Astrocyte of the spinal cord (primary cell): Measurements from ENCODE around the gene ZNF217.

Source experiments
- DNase-seq: peaks from one replicate; pipeline ENCODE4 v3.0.0; 2011; ENCODE audit warnings: low read depth, low spot score
- H3K4me3 ChIP-seq: 2 replicates; pipeline ENCODE4 v1.5.1; 2011; ENCODE audit warnings: low read depth, mild to moderate bottlenecking, low read length, moderate library complexity
- in situ Hi-C: cut with HindIII; loops from 2 replicates; pipeline ENCODE4 v1.10.0; 2017; ENCODE audit warnings: low sequenced_read_pairs
- TF ChIP-seq, protein P1 (sequence below): IDR thresholded peaks from 2 replicates; pipeline ENCODE4 v1.5.1; 2012; ENCODE audit warnings: low read depth, mild to moderate bottlenecking, low read length, inconsistent platforms

Gene ZNF217

DNA sequence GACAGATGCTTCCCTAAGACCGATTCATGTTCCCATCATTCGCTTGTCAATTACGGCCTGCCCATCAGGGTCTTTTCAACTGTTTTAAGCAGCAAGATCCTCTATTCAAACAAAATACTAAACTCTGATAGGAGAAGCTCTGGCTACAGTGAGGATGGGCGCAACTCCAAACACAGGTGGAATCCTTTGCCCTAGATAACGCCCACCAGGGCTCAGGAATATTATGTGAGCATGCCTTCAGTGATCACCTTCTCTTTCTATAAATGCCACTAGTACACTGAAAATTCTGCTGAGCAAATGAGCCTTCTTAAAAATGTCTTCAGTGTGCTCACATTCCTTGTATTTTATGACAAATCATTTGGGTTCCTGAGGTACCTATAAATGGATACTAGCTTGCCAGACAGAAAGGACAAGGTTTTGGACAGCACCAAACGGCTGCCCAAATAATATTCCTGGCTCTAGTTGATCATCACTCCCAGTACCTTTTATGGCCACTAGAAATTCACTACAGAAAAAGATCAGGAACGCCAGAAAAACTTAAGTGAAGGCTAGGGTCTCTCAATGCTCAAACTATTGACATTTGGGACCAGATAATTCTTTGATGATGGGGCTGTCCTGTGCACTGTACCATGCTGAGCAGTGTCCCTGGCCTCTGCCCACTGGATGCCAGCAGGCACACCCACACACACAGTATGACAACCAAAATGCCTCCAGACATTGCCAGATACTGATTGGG, 13.1 kb downstream of the ZNF217 start:
- no peak for DNase-seq
- no peak overlapping the region for H3K4me3 ChIP-seq
- TF ChIP-seq, protein P1, sequence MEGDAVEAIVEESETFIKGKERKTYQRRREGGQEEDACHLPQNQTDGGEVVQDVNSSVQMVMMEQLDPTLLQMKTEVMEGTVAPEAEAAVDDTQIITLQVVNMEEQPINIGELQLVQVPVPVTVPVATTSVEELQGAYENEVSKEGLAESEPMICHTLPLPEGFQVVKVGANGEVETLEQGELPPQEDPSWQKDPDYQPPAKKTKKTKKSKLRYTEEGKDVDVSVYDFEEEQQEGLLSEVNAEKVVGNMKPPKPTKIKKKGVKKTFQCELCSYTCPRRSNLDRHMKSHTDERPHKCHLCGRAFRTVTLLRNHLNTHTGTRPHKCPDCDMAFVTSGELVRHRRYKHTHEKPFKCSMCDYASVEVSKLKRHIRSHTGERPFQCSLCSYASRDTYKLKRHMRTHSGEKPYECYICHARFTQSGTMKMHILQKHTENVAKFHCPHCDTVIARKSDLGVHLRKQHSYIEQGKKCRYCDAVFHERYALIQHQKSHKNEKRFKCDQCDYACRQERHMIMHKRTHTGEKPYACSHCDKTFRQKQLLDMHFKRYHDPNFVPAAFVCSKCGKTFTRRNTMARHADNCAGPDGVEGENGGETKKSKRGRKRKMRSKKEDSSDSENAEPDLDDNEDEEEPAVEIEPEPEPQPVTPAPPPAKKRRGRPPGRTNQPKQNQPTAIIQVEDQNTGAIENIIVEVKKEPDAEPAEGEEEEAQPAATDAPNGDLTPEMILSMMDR, result no peak
- in situ Hi-C loops, result no loop called here

DNA sequence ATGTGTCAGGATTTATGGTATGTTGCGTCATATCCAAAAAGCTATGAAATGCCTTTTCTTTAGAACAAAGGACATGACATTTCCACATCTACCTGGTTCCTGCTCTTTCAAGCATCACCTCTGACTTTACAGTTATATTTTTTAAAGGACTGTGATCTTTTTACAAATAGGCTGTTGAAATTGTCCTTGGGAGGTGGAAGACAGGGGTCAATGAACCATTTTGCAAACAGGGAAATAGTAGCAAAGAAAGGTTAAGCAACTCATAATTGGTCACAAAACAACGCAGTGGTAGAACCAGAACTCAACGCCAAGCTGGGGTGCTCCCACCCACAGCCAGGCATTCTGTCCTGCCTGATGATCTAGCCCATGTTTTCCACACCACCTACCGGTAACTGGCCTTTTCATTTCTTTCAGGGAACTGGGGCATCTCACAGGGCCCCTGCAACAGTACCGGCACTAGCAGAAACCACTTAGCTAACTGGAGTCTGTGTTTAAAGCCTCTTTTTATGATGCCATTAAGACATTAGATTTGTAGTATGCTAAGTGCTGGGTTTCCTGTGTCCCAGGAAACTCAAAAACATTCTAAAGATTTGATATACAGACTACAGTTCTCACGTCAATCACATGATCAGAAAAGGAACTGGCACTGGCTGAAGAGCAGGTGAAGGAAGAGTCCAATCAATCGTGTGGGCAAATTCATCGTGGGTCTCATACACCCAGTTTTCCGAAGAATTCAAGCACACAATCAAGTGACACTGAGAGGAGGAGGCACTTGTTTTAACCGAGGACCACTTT, 13.9 kb downstream of the ZNF217 start:
- no peak overlapping the region for H3K4me3 ChIP-seq
- TF ChIP-seq, protein P1, result no peak
- in situ Hi-C loops, result no loop called here
- peak; percentile 58 for DNase-seq

DNA sequence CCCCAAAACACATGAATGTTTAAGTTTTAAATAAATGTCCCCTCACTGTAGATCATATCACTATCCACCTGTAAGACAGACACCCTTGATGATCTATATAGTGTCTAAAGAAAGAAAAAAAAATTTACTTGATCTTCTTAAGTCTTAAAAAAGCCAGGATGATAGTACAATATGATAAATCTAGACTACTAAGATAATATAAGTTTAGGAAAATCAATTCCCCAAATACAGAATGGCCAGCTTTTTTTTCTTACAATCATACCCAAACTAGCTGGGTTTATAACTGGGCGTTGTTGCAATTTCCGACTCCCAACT, 14.4 kb downstream of the ZNF217 start:
- no peak for DNase-seq
- in situ Hi-C loops, result no loop called here
- TF ChIP-seq, protein P1, result no peak
- H3K4me3 ChIP-seq, result no peak overlapping the region

DNA sequence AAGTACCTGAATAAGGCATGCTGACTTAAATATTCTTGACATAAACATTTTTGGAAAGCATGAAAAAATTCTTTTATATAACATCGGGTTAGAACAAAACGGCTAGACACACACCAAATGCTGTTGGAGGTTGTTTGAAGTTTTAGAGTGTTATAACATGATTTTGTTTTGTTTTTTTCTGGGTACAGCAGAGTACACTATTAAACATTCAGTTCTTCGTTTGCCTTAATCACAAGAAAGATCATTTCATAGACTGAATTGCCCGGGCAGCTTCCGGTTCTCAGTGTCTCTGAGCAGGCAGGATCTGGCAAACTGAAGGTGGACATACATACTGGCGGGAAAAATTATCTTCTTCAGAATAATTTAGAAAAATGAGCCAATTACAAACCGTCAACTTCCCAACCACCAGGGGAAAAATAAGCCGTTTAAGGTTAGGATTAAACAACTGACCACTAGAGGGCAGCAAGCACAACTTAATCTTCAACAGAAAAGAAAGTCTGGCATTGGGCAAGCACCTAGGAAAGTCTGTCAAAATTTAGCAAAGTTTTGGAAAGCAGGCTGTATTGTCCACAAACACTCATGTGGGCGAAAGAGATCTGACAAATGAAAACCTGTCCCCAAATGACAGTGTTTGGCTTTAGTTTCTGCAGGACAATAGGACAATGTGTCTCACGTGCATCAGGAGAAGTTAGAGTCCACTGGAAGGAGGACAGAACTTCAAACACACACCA, 15.0 kb downstream of the ZNF217 start:
- no peak overlapping the region for H3K4me3 ChIP-seq
- in situ Hi-C loops, result no loop called here
- peak; percentile 88 for DNase-seq
- TF ChIP-seq, protein P1, result peak; percentile 65

DNA sequence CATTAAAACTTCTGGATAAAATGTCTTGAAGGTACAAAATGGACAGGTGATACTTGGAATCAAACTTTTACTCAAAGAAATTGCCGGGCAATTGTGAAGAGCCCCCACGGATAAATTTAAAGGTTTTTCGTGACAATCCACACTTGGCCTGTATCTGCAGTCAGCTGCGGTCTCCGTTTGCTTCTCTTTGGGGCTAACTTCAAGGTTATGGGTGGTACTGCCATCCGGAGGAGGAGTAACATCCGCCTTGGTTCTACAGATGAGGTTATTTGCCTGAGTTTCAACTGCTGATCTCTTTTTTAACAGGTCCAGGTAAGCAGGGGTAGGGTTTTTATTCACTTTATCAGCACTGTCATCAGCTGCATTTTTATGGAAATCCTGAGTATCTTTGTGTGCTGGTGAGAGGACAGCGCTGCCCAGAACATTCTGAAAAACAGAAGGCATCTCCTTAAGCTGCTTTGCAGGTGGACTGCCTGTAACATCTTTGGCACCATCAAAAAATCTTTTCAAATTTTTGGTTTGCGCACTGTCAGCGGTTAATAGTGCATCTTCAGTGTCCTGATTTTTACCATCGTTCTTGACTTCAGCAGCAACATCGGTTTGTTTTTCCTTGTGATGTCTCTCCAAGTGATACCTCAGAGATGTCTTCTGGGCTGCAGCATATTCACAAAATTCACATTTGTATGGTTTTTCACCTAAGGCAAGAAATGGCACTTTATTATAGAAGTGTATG, 16.9 kb downstream of the ZNF217 start:
- TF ChIP-seq, protein P1, result no peak
- in situ Hi-C loops, result no loop called here
- no peak for DNase-seq
- H3K4me3 ChIP-seq, result no peak overlapping the region

DNA sequence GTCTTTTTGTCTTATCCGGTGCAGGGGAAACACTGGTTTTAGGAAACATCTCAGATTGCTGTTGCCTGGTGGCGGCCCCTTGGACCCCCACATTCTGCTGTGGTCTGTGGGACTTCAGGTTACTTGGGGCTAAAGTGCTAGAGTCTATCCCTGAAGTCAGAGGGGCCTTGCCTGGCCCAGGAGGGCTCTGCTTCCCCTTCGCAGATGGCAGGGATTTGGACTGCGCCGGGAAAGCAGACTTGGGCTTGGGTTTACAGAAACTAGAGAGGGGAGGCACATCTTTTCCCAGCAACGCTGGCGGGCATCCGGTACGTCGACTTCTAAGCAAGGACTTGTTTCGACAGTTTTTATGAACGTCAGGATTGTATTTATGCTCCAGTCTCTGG, 17.5 kb downstream of the ZNF217 start:
- H3K4me3 ChIP-seq, result no peak overlapping the region
- DNase-seq, result no peak
- TF ChIP-seq, protein P1, result no peak
- in situ Hi-C loops, result no loop called here
